ENCODE results near the gene ADH5.
"Not testable (repeated sequence)": the region's sequence is repeated elsewhere in the genome, so short reads cannot be mapped to it uniquely, and the experiment has no call there.

Gene ADH5

DNA sequence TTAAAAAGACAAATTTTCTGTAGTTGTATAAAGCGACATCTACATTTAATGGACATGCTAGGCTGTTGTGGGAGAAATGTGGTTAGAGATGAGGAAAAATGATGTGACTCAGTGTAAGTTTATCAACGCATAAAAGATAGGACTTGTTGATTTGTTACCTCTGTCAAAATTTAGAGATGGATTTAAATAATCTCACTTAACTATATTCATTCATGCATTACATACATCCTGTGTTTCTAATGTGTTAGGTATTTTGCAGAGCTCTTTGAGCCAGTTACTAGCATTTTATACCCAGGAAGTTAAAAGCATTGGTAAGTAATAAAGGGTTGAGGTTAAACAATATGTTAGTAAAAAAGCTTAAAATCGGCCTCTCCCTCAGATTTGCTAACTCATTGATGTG is 58.7 kb downstream of the ADH5 start:
- Histone ChIP-seq H3K9ac (ENCODE audit: low read depth, low read length) (no peak overlapping the region), H3K4me1 (ENCODE audit: insufficient read depth, low read length) (peaks cover 5% of the 10 kb centered on the region; the same call in 1 of the 2 replicates), H3K9me3 (ENCODE audit: control insufficient read depth, insufficient read depth, low read length) (no peaks in the 10 kb centered on the region), H3K36me3 (ENCODE audit: insufficient read depth, low read length) (no peaks in the 10 kb centered on the region)

DNA sequence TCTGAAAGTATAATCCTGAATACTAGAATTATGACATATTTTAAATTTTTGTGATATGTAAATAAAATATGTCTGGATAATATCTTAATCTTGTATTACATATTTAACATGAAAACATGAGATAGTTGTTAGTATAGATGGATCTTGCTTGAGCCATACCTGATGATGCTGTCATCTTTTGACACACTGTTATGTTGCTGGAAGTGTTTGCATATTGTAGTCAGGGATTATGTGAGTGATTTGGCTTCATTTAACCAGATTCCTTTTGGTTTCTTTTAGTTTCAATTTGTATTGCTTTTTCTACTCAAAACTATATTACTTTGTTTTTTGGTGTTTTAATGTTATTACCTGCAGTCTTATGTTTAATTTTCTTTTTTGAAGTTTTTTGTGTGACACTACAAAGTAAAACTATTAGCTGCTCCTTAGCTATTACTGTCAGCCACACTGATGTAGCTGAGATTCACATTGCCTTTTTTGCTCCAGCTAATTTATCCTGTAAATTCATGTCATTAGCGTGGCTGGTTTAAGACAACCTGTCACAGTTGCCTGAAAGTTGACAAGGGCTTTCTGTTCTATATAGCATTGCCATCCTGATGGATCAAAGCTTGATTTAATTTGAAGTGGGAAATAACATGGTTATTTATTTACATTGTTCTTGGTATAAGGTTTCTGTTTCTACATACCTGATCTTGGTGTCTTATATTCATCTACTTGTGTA is 59.4 kb downstream of the ADH5 start:
- Histone ChIP-seq H3K36me3 (ENCODE audit: insufficient read depth, low read length) (no peaks in the 10 kb centered on the region), H3K9ac (ENCODE audit: low read depth, low read length) (no peak overlapping the region), H3K4me1 (ENCODE audit: insufficient read depth, low read length) (peaks cover 7% of the 10 kb centered on the region; the same call in 1 of the 2 replicates), H3K9me3 (ENCODE audit: control insufficient read depth, insufficient read depth, low read length) (no peaks in the 10 kb centered on the region)

DNA sequence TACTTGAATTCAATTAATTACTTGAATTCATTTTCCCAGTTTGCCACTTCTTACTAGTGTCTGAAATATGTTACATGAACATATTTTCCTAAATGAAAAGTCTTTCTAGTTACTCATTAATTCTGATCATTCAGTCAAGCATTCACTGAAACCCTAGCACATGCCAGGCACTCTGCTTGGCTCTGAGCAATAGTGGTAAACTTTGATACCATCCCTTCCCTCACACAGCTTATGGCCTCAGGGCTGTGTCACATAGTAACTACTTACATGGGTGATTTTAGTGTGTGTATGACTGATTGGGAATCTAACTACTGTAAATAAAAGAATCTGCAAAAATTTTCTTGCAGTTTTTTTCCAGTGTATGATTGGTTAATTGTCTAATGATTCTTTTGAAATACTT is 60.4 kb downstream of the ADH5 start:
- Histone ChIP-seq H3K9me3 (ENCODE audit: control insufficient read depth, insufficient read depth, low read length) (no peaks in the 10 kb centered on the region), H3K36me3 (ENCODE audit: insufficient read depth, low read length) (no peaks in the 10 kb centered on the region), H3K4me1 (ENCODE audit: insufficient read depth, low read length) (peaks cover 7% of the 10 kb centered on the region; the same call in 1 of the 2 replicates), H3K9ac (ENCODE audit: low read depth, low read length) (no peak overlapping the region)

GRCh38 chr4:99027304-99027703 is 61.3 kb downstream of the ADH5 start:
- Histone ChIP-seq H3K9me3 (ENCODE audit: control insufficient read depth, insufficient read depth, low read length) (no peaks in the 10 kb centered on the region; the same call in none of the 2 replicates), H3K9ac (ENCODE audit: low read depth, low read length) (no peak overlapping the region), H3K36me3 (ENCODE audit: insufficient read depth, low read length) (no peaks in the 10 kb centered on the region; the same call in 1 of the 2 replicates), H3K4me1 (ENCODE audit: insufficient read depth, low read length) (peaks cover 2% of the 10 kb centered on the region; the same call in 1 of the 2 replicates)

- H3K4me1 ChIP-seq (ENCODE audit: insufficient read depth, low read length) = peaks cover 2% of the 10 kb centered on the region; the same call in 1 of the 2 replicates
- no peak overlapping the region for H3K9ac ChIP-seq (ENCODE audit: low read depth, low read length)
- no peaks in the 10 kb centered on the region; the same call in 1 of the 2 replicates for H3K36me3 ChIP-seq (ENCODE audit: insufficient read depth, low read length)
- peaks cover 9% of the 10 kb centered on the region for H3K9me3 ChIP-seq (ENCODE audit: control insufficient read depth, insufficient read depth, low read length)
These were observed 63.1 kb downstream of the ADH5 start for GRCh38 chr4:99025506-99025905.

- no peak overlapping the region for H3K9ac ChIP-seq (ENCODE audit: low read depth, low read length)
- no peaks in the 10 kb centered on the region; the same call in 1 of the 2 replicates for H3K36me3 ChIP-seq (ENCODE audit: insufficient read depth, low read length)
- peaks cover 2% of the 10 kb centered on the region; the same call in 1 of the 2 replicates for H3K4me1 ChIP-seq (ENCODE audit: insufficient read depth, low read length)
- peaks cover 16% of the 10 kb centered on the region for H3K9me3 ChIP-seq (ENCODE audit: control insufficient read depth, insufficient read depth, low read length)
These were observed 63.9 kb downstream of the ADH5 start for GRCh38 chr4:99024481-99025275.

DNA sequence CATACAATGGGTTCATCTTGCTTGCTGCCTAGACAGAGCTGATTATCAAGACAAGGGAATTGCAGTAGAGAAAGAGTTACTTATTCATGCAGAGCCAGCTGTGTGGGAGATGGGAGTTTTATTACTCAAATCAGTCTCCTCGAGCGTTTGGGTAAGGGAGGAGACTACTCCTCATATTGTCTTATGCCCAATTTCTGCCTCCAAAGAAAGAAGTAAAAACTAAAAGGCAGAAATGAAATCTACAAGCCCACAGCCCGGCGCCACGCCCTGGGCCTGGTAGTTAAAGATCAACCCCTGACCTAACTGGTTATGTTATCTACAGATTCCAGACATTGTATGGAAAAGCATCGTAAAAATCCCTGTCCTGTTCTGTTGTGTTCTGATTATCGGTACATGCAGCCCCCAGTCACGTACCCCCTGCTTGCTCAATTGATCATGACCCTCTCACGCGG is 64.8 kb downstream of the ADH5 start:
- peaks cover 19% of the 10 kb centered on the region for H3K9me3 ChIP-seq (ENCODE audit: control insufficient read depth, insufficient read depth, low read length)
- H3K4me1 ChIP-seq (ENCODE audit: insufficient read depth, low read length); H3K9ac ChIP-seq (ENCODE audit: low read depth, low read length); H3K36me3 ChIP-seq (ENCODE audit: insufficient read depth, low read length): not testable (repeated sequence)

- peaks cover 2% of the 10 kb centered on the region; the same call in 1 of the 2 replicates for H3K4me1 ChIP-seq (ENCODE audit: insufficient read depth, low read length)
- H3K9me3 ChIP-seq (ENCODE audit: control insufficient read depth, insufficient read depth, low read length) = peaks cover 19% of the 10 kb centered on the region
- H3K9ac ChIP-seq (ENCODE audit: low read depth, low read length) = no peak overlapping the region
- no peaks in the 10 kb centered on the region; the same call in none of the 2 replicates for H3K36me3 ChIP-seq (ENCODE audit: insufficient read depth, low read length)
These were observed 66.0 kb downstream of the ADH5 start for GRCh38 chr4:99022566-99022965.

DNA sequence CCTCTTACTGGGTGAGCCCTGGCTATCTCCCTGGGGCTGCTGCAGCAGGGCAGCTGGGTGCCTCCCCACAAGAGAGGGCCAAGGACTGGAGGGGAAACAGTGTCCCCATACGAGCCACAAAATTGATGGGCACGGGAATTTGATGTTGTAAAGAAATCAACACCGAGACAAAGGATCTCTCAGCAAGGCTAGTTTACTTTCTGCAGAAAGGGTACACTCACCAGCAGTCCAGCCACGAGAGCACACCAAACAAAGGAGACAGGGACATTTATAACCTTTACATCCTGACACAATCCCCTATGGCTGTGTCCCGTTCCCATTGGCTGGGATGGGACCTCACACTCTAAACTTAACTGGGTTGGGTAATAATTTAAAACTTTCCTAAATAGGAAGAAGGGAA is 67.2 kb downstream of the ADH5 start:
- peaks cover 19% of the 10 kb centered on the region for H3K9me3 ChIP-seq (ENCODE audit: control insufficient read depth, insufficient read depth, low read length)
- H3K36me3 ChIP-seq (ENCODE audit: insufficient read depth, low read length) = peaks cover 3% of the 10 kb centered on the region
- H3K4me1 ChIP-seq (ENCODE audit: insufficient read depth, low read length) = peaks cover 2% of the 10 kb centered on the region; the same call in 1 of the 2 replicates
- H3K9ac ChIP-seq (ENCODE audit: low read depth, low read length) = no peak overlapping the region
